CD4-positive, alpha-beta memory T cell (primary cell): ENCODE measurements around the gene TMEM237. TPM values are rescaled to one million over a fixed set of nuclear protein-coding genes. Genes with fewer than 3 reads are reported as not detected.

Source experiments
- CTCF ChIA-PET: fragments of 350-600 bp; sonication (Branson Sonifier 250); formaldehyde crosslinking; loops from one replicate; lab custom pipeline; 2021; ENCODE audit warnings: inconsistent platforms; ENCODE audit not compliant: partially characterized antibody; lab: Charles Lee
- POLR2A ChIA-PET: fragments of 350-600 bp; sonication (Branson Sonifier 250); formaldehyde crosslinking; loops from one replicate; lab custom pipeline; 2021; ENCODE audit not compliant: partially characterized antibody; lab: Charles Lee
- DNase-seq, 5 donors: peaks; one replicate each; pipeline versions ENCODE4 v3.0.0 to v3.0.0-alpha.2; 2020 to 2022; ENCODE audit warnings: mixed read lengths in 1 of 5
- H3K27ac ChIP-seq: one replicate; pipeline ENCODE4 v1.7.0; 2013; ENCODE audit warnings: low read depth, low read length
- H3K27me3 ChIP-seq: 2 replicates; pipeline ENCODE4 v1.7.0; 2013; ENCODE audit warnings: mild to moderate bottlenecking, low read length, moderate library complexity; ENCODE audit not compliant: insufficient read depth
- H3K36me3 ChIP-seq: 2 replicates; pipeline ENCODE4 v1.7.0; 2013; ENCODE audit warnings: mild to moderate bottlenecking, low read length, moderate library complexity; ENCODE audit not compliant: insufficient read depth
- H3K4me1 ChIP-seq: 2 replicates; pipeline ENCODE4 v1.7.0; 2013; ENCODE audit warnings: mild to moderate bottlenecking, low read length, moderate library complexity; ENCODE audit not compliant: insufficient read depth
- H3K4me3 ChIP-seq, 2 donors: one replicate each; pipeline ENCODE4 v1.7.0; 2013; ENCODE audit warnings: low read length in 2 of 2, mild to moderate bottlenecking in 1 of 2
- H3K9me3 ChIP-seq, 2 donors: one replicate each; pipeline ENCODE4 v1.7.0; 2013; ENCODE audit warnings: low read length in 2 of 2, control low read depth in 1 of 2; ENCODE audit not compliant: control insufficient read depth in 1 of 2
- H3K27ac Mint-ChIP-seq, 7 donors: one replicate each; pipeline ENCODE4 v1.8.0; 2020 to 2021; ENCODE audit warnings: mixed read lengths in 7 of 7, mild to moderate bottlenecking in 6 of 7, inconsistent platforms in 3 of 7, moderate library complexity in 3 of 7
- H3K27me3 Mint-ChIP-seq, 2 donors: one replicate each; pipeline ENCODE4 v1.8.0; 2020 to 2021; ENCODE audit warnings: mixed read lengths in 2 of 2
- H3K36me3 Mint-ChIP-seq, 2 donors: one replicate each; pipeline ENCODE4 v1.8.0; 2020 to 2021; ENCODE audit warnings: mixed read lengths in 2 of 2, inconsistent platforms in 1 of 2, mild to moderate bottlenecking in 1 of 2
- H3K4me1 Mint-ChIP-seq, 4 donors: one replicate each; pipeline ENCODE4 v1.8.0; 2020 to 2021; ENCODE audit warnings: mixed read lengths in 4 of 4, mild to moderate bottlenecking in 1 of 4
- H3K4me3 Mint-ChIP-seq, 8 donors: one replicate each; pipeline ENCODE4 v1.8.0; 2020 to 2021; ENCODE audit warnings: mixed read lengths in 8 of 8, mild to moderate bottlenecking in 7 of 8, moderate library complexity in 6 of 8, inconsistent platforms in 3 of 8
- H3K9me3 Mint-ChIP-seq, 8 donors: one replicate each; pipeline ENCODE4 v1.8.0; 2020 to 2021; ENCODE audit warnings: mixed read lengths in 8 of 8, mild to moderate bottlenecking in 5 of 8, inconsistent platforms in 3 of 8, moderate library complexity in 1 of 8
- intact Hi-C: fragments of 100-400 bp; cut with micrococcal nuclease; formaldehyde crosslinking; loops from one replicate; pipeline ENCODE4 v1.15.1; 2023
- polyA plus RNA-seq, 2 donors: library from polyadenylated mRNA; unstranded; fragments of 300-500 nt; fragmentation: Illumina TruSeq; gene quantifications; one replicate each; pipeline ENCODE4 v1.2.3, GENCODE V29; 2021
- total RNA-seq, 2 experiments: library from RNA; stranded (reverse); gene quantifications; one replicate each; pipeline ENCODE4 v1.2.3, GENCODE V29; 2021

Gene TMEM237, protein sequence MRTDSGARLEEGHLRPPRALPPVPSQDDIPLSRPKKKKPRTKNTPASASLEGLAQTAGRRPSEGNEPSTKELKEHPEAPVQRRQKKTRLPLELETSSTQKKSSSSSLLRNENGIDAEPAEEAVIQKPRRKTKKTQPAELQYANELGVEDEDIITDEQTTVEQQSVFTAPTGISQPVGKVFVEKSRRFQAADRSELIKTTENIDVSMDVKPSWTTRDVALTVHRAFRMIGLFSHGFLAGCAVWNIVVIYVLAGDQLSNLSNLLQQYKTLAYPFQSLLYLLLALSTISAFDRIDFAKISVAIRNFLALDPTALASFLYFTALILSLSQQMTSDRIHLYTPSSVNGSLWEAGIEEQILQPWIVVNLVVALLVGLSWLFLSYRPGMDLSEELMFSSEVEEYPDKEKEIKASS
- total RNA-seq (1 to 10 TPM; 4.4 to 5.2 TPM), polyA plus RNA-seq (1 to 10 TPM; 2.4 to 3.1 TPM)

DNA sequence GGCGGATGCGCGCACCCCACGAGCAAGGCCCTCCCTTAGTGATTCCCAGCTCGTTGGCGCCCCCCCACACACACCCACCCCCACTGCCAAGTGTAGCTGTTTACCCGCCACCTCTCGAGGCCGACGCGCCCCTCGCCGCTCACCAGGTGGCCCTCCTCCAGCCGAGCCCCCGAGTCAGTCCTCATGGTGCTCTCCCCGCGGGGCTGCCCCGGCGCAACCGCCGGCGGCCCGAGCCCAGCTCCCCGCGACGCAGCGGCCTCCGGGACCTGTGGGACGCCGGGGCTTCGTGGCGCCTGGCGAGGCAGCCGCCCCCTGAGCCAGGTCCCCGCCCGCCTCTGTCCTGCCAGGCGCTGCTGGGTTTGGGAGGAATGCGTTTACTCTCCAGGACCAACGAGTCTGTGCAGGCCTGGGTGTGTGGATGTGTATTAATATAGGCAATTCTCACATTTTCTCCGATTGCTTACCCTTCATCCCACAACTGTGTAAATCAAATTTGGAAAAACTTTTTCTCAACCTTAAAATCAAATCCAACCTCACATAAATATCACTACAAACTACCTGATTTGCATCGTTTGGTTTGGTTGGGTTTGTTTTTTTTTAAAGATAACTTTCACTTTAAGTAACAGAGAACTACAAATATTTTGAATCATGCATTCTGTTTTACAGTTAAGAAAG, at the start of gene TMEM237:
Gene TMEM237, minus strand, starts transcription at position 288 of the 675 bp plus-strand sequence. Its CDS starts 103 bp downstream, at position 185.
- no peaks in the 10 kb centered on the region for H3K27me3 ChIP-seq
- Mint-ChIP-seq H3K27ac (peak within 1 kb of the TSS; percentile 95 to 100 (median 96)), H3K9me3 (no peaks in the 10 kb centered on the region), H3K36me3 (peaks cover 0 to 8% of the 10 kb centered on the region in 2 donors), H3K4me1 (peaks cover 7 to 23% (median 7%) of the 10 kb centered on the region in 4 donors), H3K4me3 (peak within 1 kb of the TSS; percentile 89 to 99 (median 96)), H3K27me3 (no peaks in the 10 kb centered on the region)
- H3K27ac ChIP-seq = peak within 1 kb of the TSS; percentile 83
- no peaks in the 10 kb centered on the region for H3K9me3 ChIP-seq
- ChIA-PET CTCF (interaction anchor here (1.0 kb wide), 1 partner anchor 411 kb away, joined by 3 read pairs; no protein-coding TSS in a partner anchor), POLR2A (interaction anchor here (0.7 to 2.9 kb wide), 14 partner anchors 10 to 930 kb away, joined by 3 to 29 read pairs (median 4); partner anchors contain the start of genes ALS2, BZW1, CASP8 and CFLAR)
- peak in 4 of 5 donors; percentile 56 to 65 (median 58) for DNase-seq
- no peaks in the 10 kb centered on the region for H3K36me3 ChIP-seq
- intact Hi-C loops = loop anchor here (2.0 to 5.0 kb wide), 4 partner anchors 389 to 931 kb away; partner anchors contain the start of genes BMPR2, FZD7 and ORC2
- peak within 1 kb of the TSS; percentile 92 to 97 for H3K4me3 ChIP-seq
- no peaks in the 10 kb centered on the region for H3K4me1 ChIP-seq

DNA sequence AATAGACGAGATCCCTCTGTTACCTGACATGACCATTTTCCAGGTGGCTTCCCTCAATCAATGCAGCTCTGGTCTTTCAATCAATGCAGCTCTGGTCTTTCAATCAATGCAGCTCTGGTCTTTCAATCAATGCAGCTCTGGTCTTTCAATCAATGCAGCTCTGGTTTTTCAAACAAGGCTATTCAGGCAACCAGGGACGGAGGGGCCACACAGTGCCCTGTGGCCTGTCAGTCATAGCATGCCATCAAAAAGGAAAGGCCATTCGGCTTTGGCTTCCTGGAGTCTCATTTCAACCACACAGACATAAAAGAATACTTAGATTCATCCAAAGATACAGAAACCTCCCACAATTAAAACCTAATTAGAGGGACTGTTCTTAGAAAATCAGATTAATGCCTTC, 41.9 kb upstream of the TMEM237 start:
- DNase-seq = no peak
- intact Hi-C loops = no loop called here
- no peak overlapping the region for H3K27ac Mint-ChIP-seq
- Histone ChIP-seq H3K9me3 (no peaks in the 10 kb centered on the region), H3K4me3 (no peak overlapping the region), H3K27me3 (no peaks in the 10 kb centered on the region), H3K4me1 (no peaks in the 10 kb centered on the region), H3K27ac (no peak overlapping the region), H3K36me3 (no peaks in the 10 kb centered on the region)
- peaks cover 9 to 12% of the 10 kb centered on the region in 2 donors for H3K27me3 Mint-ChIP-seq
- H3K4me1 Mint-ChIP-seq = no peaks in the 10 kb centered on the region
- CTCF ChIA-PET = no interaction called here
- POLR2A ChIA-PET = no interaction called here
- peaks cover 0 to 2% (median 0%) of the 10 kb centered on the region in 8 donors for H3K9me3 Mint-ChIP-seq
- no peaks in the 10 kb centered on the region for H3K36me3 Mint-ChIP-seq
- no peak overlapping the region for H3K4me3 Mint-ChIP-seq

DNA sequence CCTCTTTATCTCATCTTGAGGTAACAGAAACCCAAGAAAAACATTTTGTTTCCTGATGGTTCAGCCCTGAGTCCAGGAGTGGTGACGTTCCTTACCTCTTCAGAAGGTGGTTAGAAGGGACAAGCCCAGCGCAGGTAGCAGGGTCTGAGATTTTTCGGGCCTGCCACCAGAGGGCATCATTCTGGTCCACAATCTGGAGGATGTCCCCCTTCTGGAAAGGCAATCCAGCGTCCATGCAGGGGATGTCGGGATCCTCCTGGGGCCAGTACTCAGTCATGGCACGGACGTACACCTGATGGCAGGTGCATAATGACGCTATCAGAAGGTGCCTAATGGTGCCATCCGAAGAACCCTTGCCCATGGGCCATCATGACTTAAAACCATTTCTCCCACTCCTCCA, 37.4 kb upstream of the TMEM237 start:
- H3K4me1 ChIP-seq = no peaks in the 10 kb centered on the region
- no peaks in the 10 kb centered on the region for H3K27me3 ChIP-seq
- H3K36me3 Mint-ChIP-seq = no peaks in the 10 kb centered on the region
- no peaks in the 10 kb centered on the region for H3K4me1 Mint-ChIP-seq
- H3K9me3 ChIP-seq = no peaks in the 10 kb centered on the region
- intact Hi-C loops = no loop called here
- no peak overlapping the region for H3K4me3 ChIP-seq
- no peak overlapping the region for H3K27ac ChIP-seq
- no peaks in the 10 kb centered on the region for H3K36me3 ChIP-seq
- H3K27me3 Mint-ChIP-seq = peaks cover 3 to 10% of the 10 kb centered on the region in 2 donors
- H3K9me3 Mint-ChIP-seq = peaks cover 0 to 2% (median 0%) of the 10 kb centered on the region in 8 donors
- ChIA-PET POLR2A (no interaction called here), CTCF (no interaction called here)
- peak in 1 of 5 donors; percentile 1 for DNase-seq
- no peak overlapping the region for H3K27ac Mint-ChIP-seq
- no peak overlapping the region for H3K4me3 Mint-ChIP-seq

DNA sequence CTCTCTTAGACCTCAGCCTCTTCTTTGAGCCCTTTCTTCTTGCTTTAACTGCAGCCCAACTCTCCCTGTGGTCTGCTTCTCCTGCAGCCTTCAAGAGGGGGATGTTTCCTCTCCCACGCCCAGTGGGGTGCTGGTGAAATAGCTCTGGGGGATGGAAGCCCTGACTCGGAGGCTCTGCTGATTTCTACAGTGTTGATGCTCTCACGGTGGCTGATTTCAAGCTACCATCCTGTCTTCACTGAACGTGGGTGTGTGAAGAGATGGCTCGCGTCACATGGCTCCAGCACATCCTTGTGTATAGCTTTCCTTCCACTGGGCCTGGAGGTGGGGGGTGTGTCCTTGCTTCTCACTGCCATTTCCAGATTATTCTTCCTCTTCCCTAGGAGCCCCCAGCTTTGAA, 35.1 kb upstream of the TMEM237 start:
- Mint-ChIP-seq H3K4me1 (no peaks in the 10 kb centered on the region), H3K4me3 (no peak overlapping the region), H3K36me3 (no peaks in the 10 kb centered on the region), H3K27ac (no peak overlapping the region), H3K27me3 (peaks cover 3% of the 10 kb centered on the region in 2 donors), H3K9me3 (peaks cover 0 to 2% (median 0%) of the 10 kb centered on the region in 8 donors)
- CTCF ChIA-PET = no interaction called here
- H3K4me1 ChIP-seq = no peaks in the 10 kb centered on the region
- H3K27me3 ChIP-seq = no peaks in the 10 kb centered on the region
- DNase-seq = no peak
- intact Hi-C loops = no loop called here
- H3K9me3 ChIP-seq = no peaks in the 10 kb centered on the region
- POLR2A ChIA-PET = no interaction called here
- no peak overlapping the region for H3K4me3 ChIP-seq
- H3K27ac ChIP-seq = no peak overlapping the region
- H3K36me3 ChIP-seq = no peaks in the 10 kb centered on the region

DNA sequence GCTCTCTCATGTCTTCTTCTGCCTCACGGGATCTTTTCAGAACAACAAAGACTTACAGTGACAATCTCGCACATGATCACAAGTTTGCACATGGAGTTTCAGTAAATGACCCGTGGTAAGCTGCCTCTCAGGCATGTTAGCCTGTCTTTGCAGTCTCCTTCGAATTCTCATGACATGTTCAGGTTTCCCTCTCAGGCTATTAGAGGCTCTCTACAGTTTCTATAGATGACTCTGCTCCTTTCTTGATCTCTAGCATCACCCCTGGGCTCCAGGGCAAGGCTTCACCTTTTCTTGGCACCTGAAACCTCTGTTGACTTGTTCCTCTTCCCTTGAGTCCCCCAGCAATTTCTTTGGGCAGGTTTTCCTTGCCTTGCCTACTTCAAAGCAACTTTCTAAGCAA, 32.2 kb upstream of the TMEM237 start:
- intact Hi-C loops = no loop called here
- H3K36me3 ChIP-seq = no peaks in the 10 kb centered on the region
- POLR2A ChIA-PET = no interaction called here
- no peaks in the 10 kb centered on the region for H3K27me3 ChIP-seq
- no peak for DNase-seq
- peaks cover 1 to 2% of the 10 kb centered on the region in 2 donors for H3K27me3 Mint-ChIP-seq
- no peak overlapping the region for H3K4me3 ChIP-seq
- no peak overlapping the region for H3K27ac ChIP-seq
- H3K4me1 ChIP-seq = no peaks in the 10 kb centered on the region
- no peaks in the 10 kb centered on the region for H3K36me3 Mint-ChIP-seq
- CTCF ChIA-PET = no interaction called here
- H3K9me3 ChIP-seq = no peaks in the 10 kb centered on the region
- H3K9me3 Mint-ChIP-seq = peaks cover 0 to 2% (median 0%) of the 10 kb centered on the region in 8 donors
- H3K4me1 Mint-ChIP-seq = peaks cover 0 to 6% (median 0%) of the 10 kb centered on the region in 4 donors
- peak overlapping the region in 1 of 8 donors; percentile 7 for H3K4me3 Mint-ChIP-seq
- peak overlapping the region in 1 of 7 donors; percentile 25 for H3K27ac Mint-ChIP-seq

DNA sequence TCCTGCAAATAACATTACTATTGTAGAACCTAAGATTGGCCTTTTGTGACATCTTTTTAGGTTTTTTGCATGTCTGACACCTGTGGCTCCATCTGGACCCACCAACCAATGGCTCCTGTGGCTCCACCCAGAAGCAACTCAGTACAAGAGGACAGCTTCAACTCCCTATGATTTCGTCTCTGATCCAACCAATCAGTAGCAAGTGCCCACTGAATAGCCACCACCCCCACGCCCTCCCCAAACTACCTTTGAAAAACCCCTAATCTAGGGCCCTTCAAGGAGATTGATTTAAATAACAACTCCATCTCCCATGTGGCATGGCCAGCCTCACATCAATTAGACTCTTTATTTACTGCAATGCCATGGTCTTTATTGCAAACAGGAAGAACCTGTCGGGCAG, 31.5 kb upstream of the TMEM237 start:
- H3K36me3 ChIP-seq = no peaks in the 10 kb centered on the region
- no peaks in the 10 kb centered on the region for H3K9me3 ChIP-seq
- DNase-seq = no peak
- peaks cover 0 to 2% (median 0%) of the 10 kb centered on the region in 8 donors for H3K9me3 Mint-ChIP-seq
- H3K4me3 ChIP-seq = no peak overlapping the region
- no peaks in the 10 kb centered on the region for H3K4me1 ChIP-seq
- peaks cover 1 to 2% of the 10 kb centered on the region in 2 donors for H3K27me3 Mint-ChIP-seq
- H3K27me3 ChIP-seq = no peaks in the 10 kb centered on the region
- H3K4me1 Mint-ChIP-seq = peaks cover 0 to 6% (median 0%) of the 10 kb centered on the region in 4 donors
- no peaks in the 10 kb centered on the region for H3K36me3 Mint-ChIP-seq
- ChIA-PET CTCF (no interaction called here), POLR2A (no interaction called here)
- no peak overlapping the region for H3K27ac Mint-ChIP-seq
- no peak overlapping the region for H3K27ac ChIP-seq
- H3K4me3 Mint-ChIP-seq = no peak overlapping the region
- intact Hi-C loops = no loop called here

DNA sequence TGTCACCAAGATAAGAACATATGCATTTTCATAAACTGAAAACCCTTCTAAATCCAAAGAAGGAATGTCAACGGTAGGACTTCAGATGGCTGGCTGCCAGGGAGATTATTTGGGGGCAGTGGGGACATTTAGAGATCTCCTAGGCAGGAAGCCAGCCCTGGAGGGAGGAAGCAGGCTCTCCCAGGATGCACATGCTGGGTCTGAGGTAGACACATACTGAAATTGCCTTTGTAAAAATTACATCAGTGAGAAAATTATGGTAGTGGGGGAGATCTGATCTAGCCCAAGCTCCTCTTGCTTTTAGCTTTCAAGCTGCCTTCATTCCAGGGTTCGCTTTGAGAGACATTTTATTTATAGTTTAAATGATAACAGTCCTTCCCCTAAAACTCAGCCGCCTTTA, 31.0 kb upstream of the TMEM237 start:
- H3K4me1 Mint-ChIP-seq = peaks cover 0 to 6% (median 0%) of the 10 kb centered on the region in 4 donors
- CTCF ChIA-PET = no interaction called here

More for the DNA sequence above, 31.0 kb upstream of the TMEM237 start:
- peaks cover 1 to 2% of the 10 kb centered on the region in 2 donors for H3K27me3 Mint-ChIP-seq
- Histone ChIP-seq H3K36me3 (no peaks in the 10 kb centered on the region), H3K27ac (no peak overlapping the region), H3K9me3 (no peaks in the 10 kb centered on the region), H3K4me1 (no peaks in the 10 kb centered on the region), H3K27me3 (no peaks in the 10 kb centered on the region), H3K4me3 (no peak overlapping the region)
- H3K36me3 Mint-ChIP-seq = no peaks in the 10 kb centered on the region
- H3K4me3 Mint-ChIP-seq = no peak overlapping the region
- no peak overlapping the region for H3K27ac Mint-ChIP-seq
- no peak for DNase-seq
- intact Hi-C loops = no loop called here
- POLR2A ChIA-PET = no interaction called here
- peaks cover 0 to 2% (median 0%) of the 10 kb centered on the region in 8 donors for H3K9me3 Mint-ChIP-seq
